Transverse colon (tissue), 4 donors: ENCODE data around the gene GLIS1. TPM values are rescaled to one million over a fixed set of nuclear protein-coding genes. Genes with fewer than 3 reads are reported as not detected.

Experiments used
- DNase-seq: peaks from one replicate; pipeline ENCODE4 v3.0.0-alpha.2; 2019
- H3K27ac ChIP-seq, 4 donors: fragments of 200-600 bp; sonication (generic); 2 replicates each; pipeline ENCODE4 v1.5.1; 2016 to 2018; ENCODE audit warnings: inconsistent platforms in 4 of 4
- H3K27me3 ChIP-seq: fragments of 200-600 bp; sonication (generic); 2 replicates; pipeline ENCODE4 v1.5.1; 2017; ENCODE audit warnings: inconsistent platforms
- H3K36me3 ChIP-seq, 4 donors: fragments of 200-600 bp; sonication (generic); 2 replicates each; pipeline ENCODE4 v1.5.1; 2017 to 2019; ENCODE audit warnings: inconsistent platforms in 4 of 4
- H3K4me1 ChIP-seq, 4 donors: fragments of 200-600 bp; sonication (generic); 2 replicates each; pipeline ENCODE4 v1.5.1; 2017 to 2020; ENCODE audit warnings: inconsistent platforms in 4 of 4
- H3K4me3 ChIP-seq, 4 donors: fragments of 200-600 bp; sonication (generic); 1 replicate in 1 of 4; 2 replicates in 3 of 4; pipeline versions ENCODE4 v1.5.1 to v1.6.1; 2017 to 2019; ENCODE audit warnings: inconsistent platforms in 4 of 4
- H3K9me3 ChIP-seq, 2 donors: fragments of 200-600 bp; sonication (generic); 2 replicates each; pipeline ENCODE4 v1.5.1; 2017 to 2019; ENCODE audit warnings: inconsistent platforms in 2 of 2
- EP300 ChIP-seq: sonication (generic); formaldehyde crosslinking; IDR thresholded peaks from one replicate; pipeline ENCODE4 v1.6.1; 2017; ENCODE audit warnings: antibody characterized with exemption, low read depth
- POLR2A ChIP-seq: fragments of 450-650 bp; IDR thresholded peaks from one replicate; pipeline ENCODE4 v1.6.1; 2016; ENCODE audit warnings: antibody characterized with exemption, mild to moderate bottlenecking, moderate library complexity
- POLR2AphosphoS5 ChIP-seq, 3 donors: sonication (generic); formaldehyde crosslinking; IDR thresholded peaks; one replicate each; pipeline ENCODE4 v1.6.1; 2016; ENCODE audit warnings: antibody characterized with exemption in 3 of 3
- WGBS, 2 donors: methylation state at CpG; one replicate each; pipeline ENCODE4 v1.1.5; 2018; ENCODE audit warnings: low coverage in 1 of 2; 5-methylcytosine and 5-hydroxymethylcytosine counted together
- in situ Hi-C, 4 donors: fragments of 200-750 bp; cut with MboI; loops; one replicate each; pipeline versions ENCODE4 v1.15.0 to v1.15.1; 2017; ENCODE audit warnings: low sequenced_read_pairs in 3 of 4, low pct_ligation_motif_present in 1 of 4, low pct_unique_long_range_greater_than_20kb in 1 of 4
- intact Hi-C: fragments of 100-400 bp; cut with DNase I; formaldehyde crosslinking; loops from one replicate; pipeline ENCODE4 v1.15.1; 2023; ENCODE audit warnings: low total_unique reads
- total RNA-seq, 4 donors: library from RNA; depleted of rRNA; stranded (reverse); fragments of >200 nt; gene quantifications; one replicate each; pipeline ENCODE4 v1.1.0, GENCODE V29; 2016
- TF ChIP-seq, protein P1 (sequence below), 5 experiments: fragments of 200-600 bp in 3 of 5; fragments of 450-650 bp in 2 of 5; sonication (generic) in 3 of 5; IDR thresholded peaks; 1 replicate in 2 of 5; 2 replicates in 3 of 5; pipeline ENCODE4 v1.5.1; 2016 to 2017; ENCODE audit warnings: antibody characterized with exemption in 5 of 5, inconsistent platforms in 3 of 5, mild to moderate bottlenecking in 2 of 5, moderate library complexity in 1 of 5

The GLIS1 gene
- total RNA-seq, 4 donors from 2014 or later = 0.16 to 0.75 (median 0.27) TPM; not detected in 1

DNA sequence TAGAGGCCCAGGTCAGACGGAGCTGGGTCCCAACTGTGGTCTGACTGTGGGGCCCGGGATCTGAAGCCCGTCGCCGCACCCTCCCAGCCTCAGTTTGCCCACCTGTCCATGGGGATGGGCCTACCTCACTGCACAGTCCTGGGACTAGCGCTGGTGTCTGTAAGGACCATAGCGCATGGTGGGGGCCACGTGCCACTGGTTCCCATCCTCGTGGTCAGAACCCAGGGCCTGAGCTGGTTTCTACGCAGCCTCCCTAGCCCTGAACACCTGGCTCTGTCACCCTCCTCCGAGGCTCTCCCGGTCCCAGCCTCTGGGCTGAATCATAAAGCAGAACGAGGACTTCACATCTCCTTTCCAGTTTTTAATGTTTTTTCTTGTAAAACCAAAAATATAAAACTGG lies 233.1 kb downstream of the GLIS1 start:
- Histone ChIP-seq H3K36me3 (no peaks in the 10 kb centered on the region), H3K9me3 (no peaks in the 10 kb centered on the region), H3K4me1 (peaks cover 0 to 3% (median 1%) of the 10 kb centered on the region in 4 donors), H3K27ac (no peak overlapping the region), H3K27me3 (peaks cover 8% of the 10 kb centered on the region), H3K4me3 (no peak overlapping the region)
- TF ChIP-seq POLR2A = no peak
- TF ChIP-seq POLR2AphosphoS5 (IDR thresholded peaks at IDR 0.05) = no peak
- no peak for TF ChIP-seq EP300
- TF ChIP-seq, protein P1, sequence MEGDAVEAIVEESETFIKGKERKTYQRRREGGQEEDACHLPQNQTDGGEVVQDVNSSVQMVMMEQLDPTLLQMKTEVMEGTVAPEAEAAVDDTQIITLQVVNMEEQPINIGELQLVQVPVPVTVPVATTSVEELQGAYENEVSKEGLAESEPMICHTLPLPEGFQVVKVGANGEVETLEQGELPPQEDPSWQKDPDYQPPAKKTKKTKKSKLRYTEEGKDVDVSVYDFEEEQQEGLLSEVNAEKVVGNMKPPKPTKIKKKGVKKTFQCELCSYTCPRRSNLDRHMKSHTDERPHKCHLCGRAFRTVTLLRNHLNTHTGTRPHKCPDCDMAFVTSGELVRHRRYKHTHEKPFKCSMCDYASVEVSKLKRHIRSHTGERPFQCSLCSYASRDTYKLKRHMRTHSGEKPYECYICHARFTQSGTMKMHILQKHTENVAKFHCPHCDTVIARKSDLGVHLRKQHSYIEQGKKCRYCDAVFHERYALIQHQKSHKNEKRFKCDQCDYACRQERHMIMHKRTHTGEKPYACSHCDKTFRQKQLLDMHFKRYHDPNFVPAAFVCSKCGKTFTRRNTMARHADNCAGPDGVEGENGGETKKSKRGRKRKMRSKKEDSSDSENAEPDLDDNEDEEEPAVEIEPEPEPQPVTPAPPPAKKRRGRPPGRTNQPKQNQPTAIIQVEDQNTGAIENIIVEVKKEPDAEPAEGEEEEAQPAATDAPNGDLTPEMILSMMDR (IDR thresholded peaks at IDR 0.05) = no peak
- DNase-seq = no peak
- intact Hi-C loops = no loop called here
- WGBS, 2 donors = 89 to 90% methylated on average over 3 to 13 of the region's 13 CpGs
- in situ Hi-C loops = no loop called here

DNA sequence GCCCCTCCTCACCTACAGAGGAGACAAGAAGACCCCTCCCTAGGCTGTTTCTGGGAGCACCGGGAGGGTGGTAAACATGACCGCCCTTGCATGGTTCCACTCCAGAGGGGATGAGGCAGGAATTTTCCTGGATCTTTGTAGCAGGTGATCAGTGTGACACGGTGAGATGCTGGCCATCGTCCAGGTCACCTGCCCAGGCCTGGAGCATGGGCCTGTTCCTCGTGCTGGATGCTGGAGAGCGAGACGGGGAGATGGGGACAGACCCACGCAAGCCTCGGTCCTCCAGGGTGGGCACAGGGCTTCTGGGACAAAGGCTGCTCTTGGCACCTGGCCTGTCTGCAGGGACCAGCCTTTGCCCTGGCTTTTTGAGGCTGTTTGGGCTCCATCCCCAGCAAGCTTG lies 233.6 kb downstream of the GLIS1 start:
- Histone ChIP-seq H3K27me3 (peaks cover 13% of the 10 kb centered on the region), H3K36me3 (no peaks in the 10 kb centered on the region), H3K9me3 (no peaks in the 10 kb centered on the region), H3K4me1 (peaks cover 0 to 6% (median 5%) of the 10 kb centered on the region in 4 donors), H3K4me3 (no peak overlapping the region), H3K27ac (no peak overlapping the region)
- intact Hi-C loops = no loop called here
- TF ChIP-seq EP300 (no peak), POLR2A (no peak), POLR2AphosphoS5 (IDR thresholded peaks at IDR 0.05) (no peak)
- TF ChIP-seq, protein P1 (IDR thresholded peaks at IDR 0.05) = no peak
- 85% methylated on average over 9 of the region's 9 CpGs; no CpG with 5 or more reads in 1 of the 2 donors for WGBS, 2 donors
- in situ Hi-C loops = no loop called here
- no peak for DNase-seq

DNA sequence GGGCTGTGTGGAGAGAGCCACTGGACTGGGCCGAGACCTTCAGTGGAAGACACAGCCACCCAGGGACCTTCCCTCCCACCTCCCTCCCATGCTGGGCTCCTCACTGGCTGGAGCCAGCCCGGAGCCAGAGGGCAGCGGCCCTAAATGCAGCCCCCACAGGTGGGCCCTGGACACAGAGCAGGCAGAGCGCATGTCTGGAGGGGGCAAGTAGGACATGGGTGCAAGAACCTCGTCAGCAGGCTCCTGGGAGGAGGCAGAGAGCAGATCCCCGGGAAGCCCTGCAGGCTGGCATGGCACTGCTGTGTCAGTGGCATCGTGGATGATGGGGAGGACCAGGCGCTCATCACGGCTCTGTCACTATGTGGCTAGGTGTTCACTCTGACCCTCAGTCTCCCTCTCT lies 234.1 kb downstream of the GLIS1 start:
- intact Hi-C loops (loop anchor here (5.0 kb wide), 1 partner anchor 1122 kb away; no protein-coding TSS in a partner anchor), in situ Hi-C loops (no loop called here)
- 82% methylated on average over 9 of the region's 9 CpGs; no CpG with 5 or more reads in 1 of the 2 donors for WGBS, 2 donors
- H3K9me3 ChIP-seq = no peaks in the 10 kb centered on the region
- no peaks in the 10 kb centered on the region for H3K36me3 ChIP-seq
- peaks cover 17% of the 10 kb centered on the region for H3K27me3 ChIP-seq
- no peak overlapping the region for H3K27ac ChIP-seq
- DNase-seq = no peak
- no peak overlapping the region for H3K4me3 ChIP-seq
- peaks cover 0 to 6% (median 5%) of the 10 kb centered on the region in 4 donors for H3K4me1 ChIP-seq
- TF ChIP-seq, protein P1 (IDR thresholded peaks at IDR 0.05) = no peak
- TF ChIP-seq POLR2AphosphoS5 (IDR thresholded peaks at IDR 0.05) (no peak), EP300 (no peak)

DNA sequence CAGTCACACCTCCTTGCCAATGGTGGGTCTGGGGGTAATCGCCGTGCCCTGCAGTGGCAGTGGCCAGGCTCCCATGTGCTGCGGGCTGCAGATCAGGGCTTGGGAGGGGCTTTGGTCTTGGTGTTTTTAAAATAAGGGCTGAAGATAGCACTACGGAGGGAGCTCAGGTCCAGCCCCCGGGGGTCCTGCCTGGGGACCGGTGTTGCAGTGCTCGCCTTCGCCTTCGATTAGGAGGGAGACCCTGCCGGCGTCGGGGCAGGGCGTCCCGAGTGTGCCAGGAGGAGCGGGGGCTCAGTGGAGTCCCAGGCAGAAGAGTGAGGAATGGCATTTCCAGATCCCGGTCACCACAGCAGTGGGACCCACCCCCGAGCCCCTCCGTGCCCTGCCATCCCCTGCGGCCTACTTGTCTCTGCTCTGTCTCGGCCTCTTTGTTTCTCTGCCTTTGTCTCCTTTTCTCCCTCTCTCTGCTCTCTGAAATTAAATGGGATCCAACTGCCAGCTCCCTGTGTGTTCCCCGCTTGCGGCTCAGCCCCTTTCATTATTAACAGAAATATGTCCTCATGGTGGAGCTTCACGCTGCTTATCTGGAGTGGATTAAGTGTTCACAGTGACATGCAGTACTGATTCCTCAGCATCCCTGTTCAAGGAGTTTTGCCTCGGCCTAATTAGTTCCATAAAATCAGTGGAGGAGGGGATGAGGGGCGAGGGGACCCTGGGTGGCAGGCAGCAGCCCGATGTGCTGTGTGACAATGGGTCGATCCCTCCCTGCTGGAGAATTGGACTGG lies 235.3 kb downstream of the GLIS1 start:
- Histone ChIP-seq H3K27ac (no peak overlapping the region), H3K36me3 (no peaks in the 10 kb centered on the region), H3K27me3 (peaks cover 21% of the 10 kb centered on the region), H3K4me1 (peaks cover 0 to 6% (median 5%) of the 10 kb centered on the region in 4 donors), H3K9me3 (no peaks in the 10 kb centered on the region), H3K4me3 (no peak overlapping the region)
- no peak for DNase-seq
- in situ Hi-C loops = no loop called here
- TF ChIP-seq POLR2AphosphoS5 (IDR thresholded peaks at IDR 0.05) = no peak
- TF ChIP-seq EP300 = no peak
- TF ChIP-seq, protein P1 (IDR thresholded peaks at IDR 0.05) = no peak
- TF ChIP-seq POLR2A = no peak
- intact Hi-C loops = loop anchor here (5.0 kb wide), 1 partner anchor 1124 kb away; no protein-coding TSS in a partner anchor
- 88% methylated on average over 27 of the region's 27 CpGs; no CpG with 5 or more reads in 1 of the 2 donors for WGBS, 2 donors
